HCT116 (cell line): ENCODE measurements around the gene SET. TPM values are rescaled to one million over a fixed set of nuclear protein-coding genes. Genes with fewer than 3 reads are reported as not detected.

Source experiments
- ATAC-seq: fragments of 200-7000 bp; cut with Tn5 transposase; 2 replicates; pipeline ENCODE4 v1.9.1; 2020; ENCODE audit warnings: mild to moderate bottlenecking, moderate library complexity
- BruUV-seq: library from RNA; stranded (reverse); fragments of 400-500 nt; replicated peaks from 2 replicates; lab custom pipeline; 2021; lab: Mats Ljungman, UMichigan
- CTCF ChIA-PET: fragments of 300-600 bp; sonication (Branson Sonifier 250); formaldehyde crosslinking; loops from one replicate; lab custom pipeline; 2021; ENCODE audit warnings: antibody characterized with exemption; lab: Charles Lee
- POLR2A ChIA-PET: fragments of 300-600, 350-600 bp; sonication (Branson Sonifier 250); formaldehyde crosslinking; loops from one replicate; lab custom pipeline; 2021; ENCODE audit warnings: antibody characterized with exemption; lab: Charles Lee
- RAD21 ChIA-PET, 2 experiments: fragments of 300-600 bp; sonication (Branson Sonifier 250); formaldehyde crosslinking; loops; one replicate each; lab custom pipeline; 2023; ENCODE audit warnings: low total read pairs in 2 of 2; ENCODE audit not compliant: uncharacterized antibody in 2 of 2, unreplicated experiment in 2 of 2, low non-redundant PET in 1 of 2; lab: Charles Lee
- DNase-seq: peaks from one replicate; pipeline ENCODE4 v3.0.0-alpha.2; 2010; ENCODE audit warnings: low read depth, low spot score
- H2AFZ ChIP-seq: fragments of 200-600 bp; shearing (Covaris generic), sonication (generic); 2 replicates; pipeline ENCODE4 v1.6.1; 2017; ENCODE audit warnings: low read depth, mixed run types, mixed read lengths, antibody characterized with exemption, low read length; ENCODE audit not compliant: poor library complexity, severe bottlenecking
- H3K27ac ChIP-seq: 2 replicates; pipeline ENCODE4 v1.5.1; 2012; ENCODE audit warnings: low read depth, low read length
- H3K27me3 ChIP-seq: fragments of 200-600 bp; sonication (generic); 2 replicates; pipeline ENCODE4 v1.6.1; 2016; ENCODE audit warnings: mixed run types, low read length, mixed read lengths; ENCODE audit not compliant: insufficient read depth
- H3K36me3 ChIP-seq, 2 experiments: fragments of 200-500 bp in 1 of 2; fragments of 200-600 bp in 1 of 2; sonication (Bioruptor generic) in 1 of 2; sonication (generic) in 1 of 2; 2 replicates each; pipeline versions ENCODE4 v1.5.1 to v1.6.1; 2014 to 2016; ENCODE audit warnings: low read length in 2 of 2, inconsistent platforms in 1 of 2, mixed read lengths in 1 of 2, mixed run types in 1 of 2; ENCODE audit not compliant: insufficient read depth in 2 of 2, control insufficient read depth in 1 of 2
- H3K4me1 ChIP-seq, 2 experiments: fragments of 200-600 bp in 1 of 2; sonication (generic) in 1 of 2; 2 replicates each; pipeline versions ENCODE4 v1.5.1 to v1.6.1; 2012 to 2017; ENCODE audit warnings: low read length in 2 of 2, inconsistent platforms in 1 of 2, mild to moderate bottlenecking in 1 of 2, mixed read lengths in 1 of 2, mixed run types in 1 of 2, moderate library complexity in 1 of 2; ENCODE audit not compliant: insufficient read depth in 2 of 2, control insufficient read depth in 1 of 2
- H3K4me2 ChIP-seq: fragments of 200-600 bp; sonication (generic); 2 replicates; pipeline ENCODE4 v1.6.1; 2017; ENCODE audit warnings: mixed run types, low read length, mixed read lengths
- H3K4me3 ChIP-seq, 2 experiments: fragments of 200-600 bp in 1 of 2; sonication (generic) in 1 of 2; replicated peaks in 1 of 2; 2 replicates each; pipeline ENCODE4 v1.5.1; 2011 to 2016; ENCODE audit warnings: low read length in 2 of 2, control low read depth in 1 of 2, low read depth in 1 of 2, mild to moderate bottlenecking in 1 of 2, mixed read lengths in 1 of 2, mixed run types in 1 of 2
- H3K79me2 ChIP-seq: fragments of 200-600 bp; sonication (generic); 2 replicates; pipeline ENCODE4 v1.6.1; 2017; ENCODE audit warnings: mild to moderate bottlenecking, mixed run types, low read length, moderate library complexity, mixed read lengths; ENCODE audit not compliant: insufficient read depth
- H3K9ac ChIP-seq: fragments of 200-600 bp; sonication (generic); 2 replicates; pipeline ENCODE4 v1.6.1; 2016; ENCODE audit warnings: low read length, mixed read lengths
- H3K9me2 ChIP-seq: fragments of 200-600 bp; sonication (generic), shearing (Covaris generic); 2 replicates; pipeline ENCODE4 v1.6.1; 2017; ENCODE audit warnings: mixed run types, mild to moderate bottlenecking, moderate library complexity; ENCODE audit not compliant: insufficient read depth
- H3K9me3 ChIP-seq, 2 experiments: fragments of 200-500 bp in 1 of 2; fragments of 200-600 bp in 1 of 2; sonication (Bioruptor generic) in 1 of 2; sonication (generic) in 1 of 2; 2 replicates each; pipeline ENCODE4 v1.6.1; 2014 to 2017; ENCODE audit warnings: low read length in 2 of 2, mixed read lengths in 2 of 2, inconsistent platforms in 1 of 2, low read depth in 1 of 2, mild to moderate bottlenecking in 1 of 2, mixed run types in 1 of 2, moderate library complexity in 1 of 2; ENCODE audit not compliant: control insufficient read depth in 1 of 2, insufficient read depth in 1 of 2
- H4K20me1 ChIP-seq: fragments of 200-600 bp; sonication (generic), shearing (Covaris generic); 2 replicates; pipeline ENCODE4 v1.6.1; 2017; ENCODE audit warnings: mixed run types, mild to moderate bottlenecking, moderate library complexity; ENCODE audit not compliant: insufficient read depth
- CBX3 ChIP-seq: IDR thresholded peaks from 2 replicates; pipeline ENCODE4 v1.6.1; 2012; ENCODE audit warnings: low read depth
- EGR1 ChIP-seq: IDR thresholded peaks from 2 replicates; pipeline ENCODE4 v1.6.1; 2012; ENCODE audit warnings: low read depth
- ELF1 ChIP-seq: IDR thresholded peaks from 2 replicates; pipeline ENCODE4 v1.6.1; 2012; ENCODE audit warnings: low read depth, borderline replicate concordance
- EZH2phosphoT487 ChIP-seq: fragments of 200-600 bp; IDR thresholded peaks from 2 replicates; pipeline ENCODE4 v1.6.1; 2018; ENCODE audit warnings: antibody characterized with exemption, borderline replicate concordance
- POLR2AphosphoS5 ChIP-seq: IDR thresholded peaks from 2 replicates; pipeline ENCODE4 v1.6.1; 2011; ENCODE audit warnings: mild to moderate bottlenecking, low read depth, low read length, moderate library complexity
- SRF ChIP-seq: IDR thresholded peaks from 2 replicates; pipeline ENCODE4 v1.6.1; 2012; ENCODE audit warnings: low read depth
- YY1 ChIP-seq: IDR thresholded peaks from 2 replicates; pipeline ENCODE4 v1.6.1; 2011; ENCODE audit warnings: low read length, low read depth, moderate library complexity, mild to moderate bottlenecking; ENCODE audit not compliant: insufficient replicate concordance; ENCODE audit errors: extremely low read depth
- ZFX ChIP-seq: fragments of 450-650 bp; IDR thresholded peaks from 2 replicates; pipeline ENCODE4 v1.6.1; 2017
- ZNF274 ChIP-seq: fragments of 200-500 bp; sonication (Bioruptor generic); IDR thresholded peaks from 2 replicates; pipeline ENCODE4 v1.6.1; 2014; ENCODE audit warnings: mild to moderate bottlenecking, low read depth, low read length, inconsistent platforms
- intact Hi-C: fragments of 100-400 bp; cut with micrococcal nuclease; formaldehyde crosslinking; loops from 2 replicates; pipeline ENCODE4 v1.10.0; 2022
- total RNA-seq: library from RNA; stranded (reverse); gene quantifications from one replicate; pipeline ENCODE4 v1.2.1, GENCODE V29; 2021; ENCODE audit not compliant: unreplicated experiment
- TF ChIP-seq, protein P1 (sequence below), 3 experiments: fragments of 200-600 bp in 1 of 3; sonication (generic) in 1 of 3; IDR thresholded peaks in 2 of 3; conservative IDR thresholded peaks in 1 of 3; 2 replicates each; pipeline ENCODE4 v1.5.1; 2012 to 2017; ENCODE audit warnings: low read depth in 2 of 3, low read length in 2 of 3, antibody characterized with exemption in 1 of 3, borderline replicate concordance in 1 of 3, control low read depth in 1 of 3, mild to moderate bottlenecking in 1 of 3, mixed read lengths in 1 of 3, mixed run types in 1 of 3, moderate library complexity in 1 of 3; ENCODE audit not compliant: insufficient read depth in 1 of 3
- TF ChIP-seq, protein P2 (sequence below): IDR thresholded peaks from 2 replicates; pipeline ENCODE4 v1.6.1; 2011; ENCODE audit warnings: mild to moderate bottlenecking, low read length, moderate library complexity; ENCODE audit not compliant: insufficient replicate concordance; ENCODE audit errors: extremely low read depth

SET gene
- total RNA-seq, 1 experiment from 2014 or later, result 595 TPM

DNA sequence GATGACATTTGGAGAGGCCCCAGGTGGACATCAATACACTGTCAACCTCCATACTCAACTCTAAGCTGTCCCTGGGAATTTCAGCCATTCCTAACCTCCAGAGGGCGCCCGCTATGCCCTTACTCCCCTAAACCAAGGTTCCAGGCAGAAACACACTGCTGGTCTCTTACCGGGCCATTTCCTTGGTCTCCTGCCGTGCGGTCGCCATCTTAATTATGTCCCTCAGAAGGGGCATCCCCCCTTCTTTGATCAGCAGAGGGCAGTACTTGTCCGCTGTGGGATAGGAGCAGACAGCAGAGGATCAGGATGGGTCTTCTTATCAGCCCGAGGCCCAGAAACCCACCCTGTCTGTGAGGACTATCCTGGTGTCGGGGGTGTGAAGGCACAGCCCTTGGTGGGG, 44.2 kb downstream of the SET start:
- peak; percentile 94 for ATAC-seq
- TF ChIP-seq YY1, result peak; percentile 96
- no peak for TF ChIP-seq ZNF274
- TF ChIP-seq POLR2AphosphoS5, result peak; percentile 45
- no peak for TF ChIP-seq CBX3
- TF ChIP-seq SRF, result no peak
- TF ChIP-seq EZH2phosphoT487, result no peak
- no peak for TF ChIP-seq ELF1
- TF ChIP-seq, protein P1, sequence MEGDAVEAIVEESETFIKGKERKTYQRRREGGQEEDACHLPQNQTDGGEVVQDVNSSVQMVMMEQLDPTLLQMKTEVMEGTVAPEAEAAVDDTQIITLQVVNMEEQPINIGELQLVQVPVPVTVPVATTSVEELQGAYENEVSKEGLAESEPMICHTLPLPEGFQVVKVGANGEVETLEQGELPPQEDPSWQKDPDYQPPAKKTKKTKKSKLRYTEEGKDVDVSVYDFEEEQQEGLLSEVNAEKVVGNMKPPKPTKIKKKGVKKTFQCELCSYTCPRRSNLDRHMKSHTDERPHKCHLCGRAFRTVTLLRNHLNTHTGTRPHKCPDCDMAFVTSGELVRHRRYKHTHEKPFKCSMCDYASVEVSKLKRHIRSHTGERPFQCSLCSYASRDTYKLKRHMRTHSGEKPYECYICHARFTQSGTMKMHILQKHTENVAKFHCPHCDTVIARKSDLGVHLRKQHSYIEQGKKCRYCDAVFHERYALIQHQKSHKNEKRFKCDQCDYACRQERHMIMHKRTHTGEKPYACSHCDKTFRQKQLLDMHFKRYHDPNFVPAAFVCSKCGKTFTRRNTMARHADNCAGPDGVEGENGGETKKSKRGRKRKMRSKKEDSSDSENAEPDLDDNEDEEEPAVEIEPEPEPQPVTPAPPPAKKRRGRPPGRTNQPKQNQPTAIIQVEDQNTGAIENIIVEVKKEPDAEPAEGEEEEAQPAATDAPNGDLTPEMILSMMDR (IDR thresholded peaks at IDR 0.05 in 2 of 3, conservative IDR thresholded peaks at IDR 0.05 in 1 of 3; ENCODE audit: borderline replicate concordance in 1 of 3, insufficient read depth in 1 of 3, low read depth in 2 of 3, low read length in 2 of 3), result peak in 2 of 3 experiments; percentile 90 to 92; a peak in 4 of 6 replicates
- no peak for TF ChIP-seq EGR1
- TF ChIP-seq, protein P2, sequence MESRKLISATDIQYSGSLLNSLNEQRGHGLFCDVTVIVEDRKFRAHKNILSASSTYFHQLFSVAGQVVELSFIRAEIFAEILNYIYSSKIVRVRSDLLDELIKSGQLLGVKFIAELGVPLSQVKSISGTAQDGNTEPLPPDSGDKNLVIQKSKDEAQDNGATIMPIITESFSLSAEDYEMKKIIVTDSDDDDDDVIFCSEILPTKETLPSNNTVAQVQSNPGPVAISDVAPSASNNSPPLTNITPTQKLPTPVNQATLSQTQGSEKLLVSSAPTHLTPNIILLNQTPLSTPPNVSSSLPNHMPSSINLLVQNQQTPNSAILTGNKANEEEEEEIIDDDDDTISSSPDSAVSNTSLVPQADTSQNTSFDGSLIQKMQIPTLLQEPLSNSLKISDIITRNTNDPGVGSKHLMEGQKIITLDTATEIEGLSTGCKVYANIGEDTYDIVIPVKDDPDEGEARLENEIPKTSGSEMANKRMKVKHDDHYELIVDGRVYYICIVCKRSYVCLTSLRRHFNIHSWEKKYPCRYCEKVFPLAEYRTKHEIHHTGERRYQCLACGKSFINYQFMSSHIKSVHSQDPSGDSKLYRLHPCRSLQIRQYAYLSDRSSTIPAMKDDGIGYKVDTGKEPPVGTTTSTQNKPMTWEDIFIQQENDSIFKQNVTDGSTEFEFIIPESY, result no peak
- TF ChIP-seq ZFX, result no peak
- Histone ChIP-seq H3K4me1 (peaks cover 0 to 10% of the 10 kb centered on the region in 2 experiments; a peak in 1 of 4 replicates), H3K27ac (peak overlapping the region; percentile 18), H3K4me2 (peak overlapping the region; percentile 51), H3K9me3 (no peaks in the 10 kb centered on the region), H3K9me2 (no peaks in the 10 kb centered on the region), H3K27me3 (no peaks in the 10 kb centered on the region), H3K9ac (no peak overlapping the region), H4K20me1 (no peaks in the 10 kb centered on the region), H3K79me2 (no peaks in the 10 kb centered on the region), H3K36me3 (no peaks in the 10 kb centered on the region), H3K4me3 (no peak overlapping the region), H2AFZ (no peak overlapping the region)
- POLR2A ChIA-PET, result no interaction called here
- RAD21 ChIA-PET, result interaction anchor here in 1 of 2 experiments (1.0 kb wide), 1 partner anchor 86 kb away, joined by 3 read pairs; the partner anchor contains the start of gene ENDOG
- peak; percentile 93 for DNase-seq
- no TSS peak for BruUV-seq
- CTCF ChIA-PET, result interaction anchor here (1.0 to 2.1 kb wide), 11 partner anchors 9 to 259 kb away, joined by 3 to 14 read pairs (median 4); partner anchors contain the start of genes ENDOG, PKN3, SPOUT1 and ZDHHC12
- intact Hi-C loops, result loop anchor here (1.0 to 5.0 kb wide), 3 partner anchors 86 to 195 kb away; partner anchors contain the start of genes KYAT1 and LRRC8A
